HG03108 (cell line): ENCODE results near the gene PLEKHA3.
A peak's percentile ranks its signal among the peaks of the same experiment; 100 is the strongest.
"Not testable (repeated sequence)": the region's sequence is repeated elsewhere in the genome, so short reads cannot be mapped to it uniquely, and the experiment has no call there.

Source experiments
- ATAC-seq: cut with Tn5 transposase; IDR thresholded peaks from one replicate; pipeline ENCODE4 v1.9.1; 2021; ENCODE audit warnings: moderate library complexity; ENCODE audit not compliant: unreplicated experiment

PLEKHA3 gene

DNA sequence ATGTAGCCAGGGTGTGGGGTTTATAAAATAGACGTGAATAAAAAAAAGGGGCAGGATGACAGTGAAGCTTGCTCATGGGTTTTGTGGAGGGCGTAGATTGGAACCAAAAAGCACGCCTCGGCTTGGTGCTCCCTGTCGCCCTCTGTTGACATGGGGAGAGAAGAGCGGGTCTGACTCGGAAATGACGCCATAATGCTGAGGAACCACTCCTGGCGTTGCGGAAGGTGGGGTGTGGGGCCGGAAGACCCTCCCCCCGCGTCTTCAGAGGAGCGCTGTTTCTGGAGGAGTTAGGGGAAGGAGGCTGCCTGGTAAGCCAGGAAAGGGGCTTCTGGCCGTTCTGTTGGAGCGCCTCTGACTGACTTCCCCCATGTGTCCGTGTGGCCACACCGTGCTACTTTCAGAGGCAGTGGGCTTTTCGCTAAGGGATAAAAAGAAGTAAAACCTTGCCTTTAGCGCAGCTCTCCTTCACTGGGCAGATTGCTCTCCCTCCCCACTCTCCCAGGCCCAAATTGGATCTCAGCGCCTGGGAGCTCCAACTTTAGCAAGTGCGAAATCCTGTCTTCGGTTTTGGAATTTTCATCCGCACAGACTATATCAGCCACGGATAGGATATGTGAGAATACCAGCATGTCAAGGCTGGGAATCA, 42.8 kb downstream of the PLEKHA3 start:
- ATAC-seq, result peak; percentile 88

DNA sequence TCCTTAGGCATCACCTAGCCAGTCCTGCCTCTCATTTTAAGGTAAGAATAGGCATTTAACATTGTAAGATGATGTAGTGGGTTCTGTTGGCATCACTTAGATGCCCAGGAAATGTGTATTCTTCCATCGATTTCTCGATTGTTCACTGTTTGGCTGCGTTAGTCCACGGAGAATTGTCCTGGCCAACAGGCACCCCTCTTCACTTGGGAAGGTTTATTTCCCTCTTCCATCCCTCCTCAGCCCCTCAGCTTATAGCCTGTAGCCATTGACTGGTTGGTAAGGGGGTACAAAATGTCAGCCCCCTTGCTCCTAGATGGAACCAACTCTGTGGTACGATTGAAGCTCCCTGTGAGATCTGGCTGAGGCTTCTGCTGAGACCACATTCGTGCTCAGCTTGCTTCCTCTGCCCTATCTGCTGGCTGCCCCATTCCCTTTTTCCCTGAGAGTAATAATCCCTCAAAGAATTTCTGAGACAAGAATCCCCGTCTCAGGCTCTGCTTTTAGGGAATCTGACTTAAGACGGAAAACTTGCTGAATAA, 43.4 kb downstream of the PLEKHA3 start:
- no peak for ATAC-seq

DNA sequence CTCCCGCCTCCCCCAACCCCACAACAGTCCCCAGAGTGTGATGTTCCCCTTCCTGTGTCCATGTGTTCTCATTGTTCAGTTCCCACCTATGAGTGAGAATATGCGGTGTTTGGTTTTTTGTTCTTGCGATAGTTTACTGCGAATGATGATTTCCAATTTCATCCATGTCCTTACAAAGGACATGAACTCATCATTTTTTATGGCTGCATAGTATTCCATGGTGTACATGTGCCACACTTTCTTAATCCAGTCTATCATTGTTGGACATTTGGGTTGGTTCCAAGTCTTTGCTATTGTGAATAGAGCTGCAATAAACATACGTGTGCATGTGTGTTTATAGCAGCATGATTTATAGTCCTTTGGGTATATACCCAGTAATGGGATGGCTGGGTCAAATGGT, 44.8 kb downstream of the PLEKHA3 start:
- ATAC-seq, result not testable (repeated sequence)

DNA sequence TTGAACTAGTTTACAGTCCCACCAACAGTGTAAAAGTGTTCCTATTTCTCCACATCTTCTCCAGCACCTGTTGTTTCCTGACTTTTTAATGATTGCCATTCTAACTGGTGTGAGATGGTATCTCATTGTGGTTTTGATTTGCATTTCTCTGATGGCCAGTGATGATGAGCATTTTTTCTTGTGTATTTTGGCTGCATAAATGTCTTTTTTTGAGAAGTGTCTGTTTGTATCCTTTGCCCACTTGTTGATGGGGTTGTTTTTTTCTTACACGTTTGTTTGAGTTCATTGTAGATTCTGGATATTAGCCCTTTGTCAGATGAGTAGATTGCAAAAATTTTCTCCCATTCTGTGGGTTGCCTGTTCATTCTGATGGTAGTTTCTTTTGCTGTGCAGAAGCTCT, 45.2 kb downstream of the PLEKHA3 start:
- not testable (repeated sequence) for ATAC-seq

DNA sequence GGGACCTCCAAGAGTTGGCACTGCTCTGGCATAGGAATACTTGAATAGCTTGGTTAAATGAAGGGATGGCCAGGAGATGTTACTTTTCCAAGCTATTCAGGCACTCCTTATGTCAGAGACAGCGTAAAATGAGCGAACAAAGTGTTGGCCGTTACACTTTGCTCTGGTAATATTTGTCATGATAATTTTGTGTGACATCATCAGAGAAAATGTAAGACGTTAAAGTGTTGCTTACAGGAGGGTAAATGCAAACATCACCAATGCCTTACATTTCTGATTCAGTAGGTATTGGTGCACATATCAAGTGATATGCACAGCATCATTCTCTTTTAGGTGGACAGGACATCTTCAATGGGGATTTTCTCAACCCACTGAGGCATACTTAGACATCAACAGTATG, 46.0 kb downstream of the PLEKHA3 start:
- no peak for ATAC-seq

DNA sequence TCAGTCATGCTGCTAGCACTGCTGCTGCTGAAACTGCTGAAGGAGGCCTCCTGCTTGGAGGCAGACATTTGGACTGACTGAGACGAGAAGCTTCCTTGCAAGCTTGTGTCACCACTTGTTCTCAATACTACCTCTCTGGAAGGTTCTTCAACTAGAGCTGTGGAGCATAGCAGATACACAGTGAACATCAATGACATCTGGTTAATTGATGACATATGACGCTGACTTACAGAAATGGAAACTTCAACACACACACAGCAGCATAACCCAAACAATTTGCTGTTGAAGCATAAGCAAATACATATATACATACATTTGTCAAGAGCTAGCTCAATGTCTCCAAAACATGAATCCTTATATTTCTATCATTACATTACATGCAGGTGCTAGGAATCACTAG, 47.3 kb downstream of the PLEKHA3 start:
- ATAC-seq, result no peak

DNA sequence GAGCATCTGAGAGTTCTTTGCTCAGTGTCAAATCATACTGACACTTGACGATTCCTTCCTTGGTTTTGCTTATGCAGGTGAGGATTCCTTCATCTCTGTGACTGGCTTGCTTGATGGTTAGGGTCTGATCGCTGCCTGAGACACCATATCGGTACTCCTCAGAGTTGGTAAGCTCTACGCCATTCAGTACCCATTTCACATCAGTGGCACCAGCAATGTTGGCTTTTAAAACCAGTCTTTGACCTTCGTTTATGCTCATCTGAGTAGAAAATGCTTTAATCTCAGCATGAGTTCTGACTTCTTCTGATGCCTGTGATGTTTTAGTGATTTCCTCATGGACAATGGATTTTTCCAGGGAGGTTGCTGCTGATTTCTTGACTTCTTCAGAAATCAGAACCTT, 48.4 kb downstream of the PLEKHA3 start:
- no peak for ATAC-seq

DNA sequence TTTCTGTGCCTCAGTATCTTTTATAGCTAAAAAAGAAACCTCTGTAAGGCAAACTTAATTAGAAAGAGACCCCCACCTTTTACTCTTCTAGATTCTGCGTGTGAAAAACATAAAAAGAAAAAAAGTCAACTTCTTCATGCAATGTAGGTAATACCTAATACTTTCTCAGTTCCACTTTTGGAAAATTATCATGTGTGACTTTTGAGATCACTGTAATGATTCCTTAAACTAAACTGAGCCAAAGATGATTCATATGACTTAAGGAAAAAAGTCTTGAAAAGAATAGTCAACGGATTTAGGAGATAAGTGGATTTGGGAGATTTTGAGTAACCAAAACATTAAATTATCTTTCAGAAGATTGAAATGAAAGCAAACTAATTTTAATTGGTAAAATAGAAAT, 48.9 kb downstream of the PLEKHA3 start:
- no peak for ATAC-seq

DNA sequence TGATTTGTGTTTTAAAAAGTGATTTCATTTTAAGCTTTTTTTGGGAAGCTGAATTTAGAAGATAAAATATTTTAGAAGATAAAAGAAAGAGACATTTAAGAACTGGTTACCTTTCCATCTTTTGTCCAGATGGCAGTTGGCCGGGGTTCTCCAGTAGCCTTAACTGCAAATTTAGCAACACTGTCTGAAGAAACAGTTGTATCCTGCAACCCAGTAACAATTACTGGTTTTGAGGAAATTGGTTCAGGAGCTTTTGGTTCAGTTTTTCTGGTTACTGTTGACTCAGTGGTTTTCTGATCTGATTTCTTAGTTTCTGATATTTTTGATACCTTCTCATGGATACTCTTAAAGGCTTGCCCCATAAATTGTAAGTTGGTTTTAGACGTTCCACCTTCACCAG, 49.9 kb downstream of the PLEKHA3 start:
- ATAC-seq, result no peak

DNA sequence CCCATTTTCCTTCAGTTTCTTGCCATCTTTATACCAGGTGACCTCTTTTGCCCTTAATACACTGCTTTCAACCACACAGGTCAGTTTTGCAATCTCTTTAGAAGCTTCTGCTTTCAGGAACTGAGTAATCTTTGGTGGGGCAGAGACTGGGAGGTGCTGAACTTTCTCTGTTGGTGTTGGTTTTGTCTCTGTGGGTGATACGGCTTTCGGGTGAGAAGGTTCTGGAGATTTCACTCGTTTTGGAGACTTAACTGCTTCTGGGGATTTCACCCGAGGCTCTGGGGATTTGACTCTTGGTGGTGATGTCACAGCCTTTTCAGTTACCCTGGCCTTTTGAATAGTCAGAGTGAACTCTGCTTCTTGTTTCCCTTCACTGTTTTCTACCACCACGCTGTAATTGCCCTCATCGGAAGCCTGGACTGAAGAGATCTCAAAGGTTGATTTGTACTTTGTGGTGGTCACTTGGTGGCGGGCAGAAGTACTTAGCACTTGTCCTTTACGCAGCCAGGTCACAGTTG, 50.4 kb downstream of the PLEKHA3 start:
- peak; percentile 98 for ATAC-seq

DNA sequence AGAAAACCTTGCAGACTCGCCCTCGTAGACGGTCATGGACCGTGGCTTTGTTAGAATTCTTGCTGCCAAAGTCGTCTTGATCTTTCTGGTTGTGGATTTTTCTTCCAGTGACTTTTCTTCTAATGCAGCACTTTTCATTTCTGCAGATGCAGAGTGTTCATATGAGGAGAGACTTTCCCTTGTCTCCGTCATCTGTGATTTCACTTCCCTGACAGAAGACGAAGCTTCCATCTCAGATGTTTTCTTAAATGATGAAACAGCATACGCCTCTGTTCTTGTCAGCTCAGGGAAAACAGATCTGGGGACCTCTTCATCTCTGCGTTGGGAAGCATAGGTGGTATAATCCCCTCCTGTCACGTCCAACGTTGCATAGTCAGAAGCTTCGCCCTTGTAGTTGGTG, 50.9 kb downstream of the PLEKHA3 start:
- ATAC-seq, result no peak

DNA sequence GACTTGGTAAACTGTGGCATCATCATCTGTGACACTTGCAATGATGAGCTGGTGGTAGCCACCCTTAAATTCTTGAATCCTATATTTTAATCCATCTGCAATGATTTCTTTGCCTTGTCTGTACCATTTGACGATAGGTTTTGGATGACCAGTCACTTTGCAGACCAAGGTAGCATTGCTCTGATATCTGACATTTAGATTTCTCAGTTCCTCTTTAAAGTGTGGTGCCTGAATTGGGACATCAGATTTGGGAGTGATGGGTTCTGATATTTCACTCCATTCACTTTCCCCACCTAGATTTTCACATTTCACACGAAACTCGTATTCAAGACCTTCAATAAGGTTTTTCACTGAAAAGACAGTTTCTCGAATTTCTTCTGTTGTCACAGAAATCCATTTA, 55.8 kb downstream of the PLEKHA3 start:
- no peak for ATAC-seq

DNA sequence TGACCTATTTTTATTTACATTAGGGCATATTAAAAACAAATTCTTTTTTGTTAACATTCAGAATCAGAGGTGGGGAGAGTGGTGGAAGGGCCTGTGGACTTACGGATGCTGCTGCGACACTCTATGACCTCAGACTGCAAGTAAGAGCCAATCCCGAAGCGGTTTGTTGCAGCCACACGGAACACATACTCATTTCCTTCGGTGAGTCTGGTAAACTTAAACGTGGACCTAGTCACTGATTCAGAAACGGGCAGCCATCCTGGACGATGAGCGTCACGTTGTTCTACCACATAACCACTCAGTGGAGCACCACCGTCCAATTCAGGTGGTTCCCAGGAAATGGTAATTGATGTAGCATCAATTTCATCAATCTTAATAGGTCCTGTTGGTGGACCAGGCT, 61.9 kb downstream of the PLEKHA3 start:
- ATAC-seq, result no peak

DNA sequence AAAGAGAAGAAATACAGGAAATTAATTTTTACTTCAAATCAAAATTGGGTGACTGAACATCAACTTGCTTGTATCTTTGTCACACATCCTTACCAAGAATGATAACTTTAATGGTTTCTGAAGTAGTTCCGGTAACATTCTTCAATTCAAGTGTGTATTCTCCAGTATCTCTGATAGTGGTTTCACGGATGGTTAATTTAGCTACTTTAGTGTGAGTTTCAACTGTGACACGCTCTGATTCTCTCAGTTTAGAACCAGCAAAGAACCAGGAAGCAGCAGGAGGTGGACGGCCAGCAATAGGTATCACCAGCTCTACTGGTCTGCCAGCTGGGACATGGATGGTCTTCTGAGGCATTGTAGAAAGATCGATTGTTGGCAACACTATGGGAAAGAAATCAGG, 62.3 kb downstream of the PLEKHA3 start:
- no peak for ATAC-seq

DNA sequence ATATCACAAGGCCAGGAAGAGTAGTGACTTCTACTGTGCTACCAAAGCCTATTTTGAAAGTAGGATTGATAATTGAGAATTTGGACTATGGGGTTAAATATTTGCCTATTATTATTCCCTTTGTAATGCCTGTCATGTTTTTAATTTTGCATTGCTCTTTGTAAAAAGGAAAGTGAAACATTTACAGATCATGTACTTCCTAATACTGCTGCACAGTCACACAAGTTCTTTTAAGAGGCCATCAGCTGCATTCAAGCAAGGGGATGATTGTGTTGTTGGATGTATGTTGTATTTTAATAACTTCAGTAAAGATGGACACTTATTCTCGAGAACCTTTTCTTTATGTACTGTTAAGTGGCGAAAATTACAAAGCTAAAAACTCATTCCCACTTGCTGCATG, 70.1 kb downstream of the PLEKHA3 start:
- ATAC-seq, result no peak

DNA sequence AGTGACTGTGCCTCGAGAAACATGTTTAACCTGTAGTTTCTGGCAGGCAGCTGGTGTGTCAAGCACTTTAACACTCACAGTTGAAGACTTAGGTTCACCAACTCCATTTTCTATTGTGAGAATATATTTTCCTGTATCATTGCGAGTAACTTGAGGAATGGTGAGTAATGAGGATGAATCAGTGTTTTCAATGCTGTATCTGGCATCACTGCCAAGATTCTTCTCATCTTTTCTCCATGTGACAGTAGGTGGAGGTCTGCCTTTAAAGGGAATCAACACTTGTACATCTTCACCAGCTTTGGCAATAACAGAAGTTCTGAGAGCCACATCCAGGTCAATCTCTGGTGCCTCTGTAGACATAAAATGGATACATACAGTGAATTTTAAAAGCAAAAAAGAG, 72.8 kb downstream of the PLEKHA3 start:
- no peak for ATAC-seq
